ENCODE results near the gene IFIT5. TPM values are rescaled to one million over a fixed set of nuclear protein-coding genes. Genes with fewer than 3 reads are reported as not detected.
"Not testable (repeated sequence)": the region's sequence is repeated elsewhere in the genome, so short reads cannot be mapped to it uniquely, and the experiment has no call there.

The IFIT5 gene
- total RNA-seq, 1 donor from 2014 or later = 20.3 TPM

- DNase-seq = no peak
These were observed 20.5 kb upstream of the IFIT5 start for GRCh38 chr10:89393898-89394297.

GRCh38 chr10:89395141-89395540, 19.2 kb upstream of the IFIT5 start:
- DNase-seq = no peak

DNA sequence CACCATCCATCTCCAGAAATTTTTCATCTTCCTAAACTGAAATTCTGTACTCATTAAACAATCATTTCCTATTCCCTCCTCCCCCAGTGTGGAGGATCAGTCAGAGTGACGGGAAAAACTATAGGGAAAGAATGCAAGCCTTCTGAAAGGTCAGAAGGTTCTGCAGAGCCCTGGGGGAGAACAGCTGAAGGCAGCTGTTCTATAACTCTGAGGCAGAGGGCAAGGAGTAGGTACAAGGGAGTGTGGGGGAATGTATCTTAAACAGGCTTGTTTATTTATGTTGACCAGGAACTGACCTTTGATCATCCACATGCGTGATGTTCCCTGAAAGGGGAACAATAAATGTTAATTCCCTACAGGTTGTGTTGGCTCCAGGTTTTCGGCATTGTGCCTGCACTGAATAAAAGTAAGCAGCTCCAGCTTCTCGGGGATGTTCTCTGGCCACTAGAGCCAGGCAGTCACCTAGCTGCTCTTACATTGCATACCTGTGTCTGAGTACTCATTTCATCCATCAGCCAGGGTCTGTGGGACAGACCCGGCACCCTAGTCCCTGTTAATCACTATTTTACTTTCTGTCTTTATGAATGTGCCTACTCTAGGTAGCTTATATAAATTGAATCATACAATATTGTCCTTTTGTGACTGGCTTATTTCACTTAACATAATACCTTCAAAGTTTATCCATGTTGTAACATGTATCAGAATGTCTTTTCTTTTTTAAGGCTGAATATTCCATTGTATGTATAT, 16.2 kb upstream of the IFIT5 start:
- no peak for DNase-seq

- no peak for DNase-seq
These were observed 14.4 kb upstream of the IFIT5 start for GRCh38 chr10:89399956-89400355.

- no peak for DNase-seq
These were observed 11.3 kb upstream of the IFIT5 start for GRCh38 chr10:89403043-89403442.

GRCh38 chr10:89404104-89405047, 10.0 kb upstream of the IFIT5 start:
- no peak for DNase-seq

GRCh38 chr10:89406178-89406577, 8.2 kb upstream of the IFIT5 start:
- DNase-seq = not testable (repeated sequence)

DNA sequence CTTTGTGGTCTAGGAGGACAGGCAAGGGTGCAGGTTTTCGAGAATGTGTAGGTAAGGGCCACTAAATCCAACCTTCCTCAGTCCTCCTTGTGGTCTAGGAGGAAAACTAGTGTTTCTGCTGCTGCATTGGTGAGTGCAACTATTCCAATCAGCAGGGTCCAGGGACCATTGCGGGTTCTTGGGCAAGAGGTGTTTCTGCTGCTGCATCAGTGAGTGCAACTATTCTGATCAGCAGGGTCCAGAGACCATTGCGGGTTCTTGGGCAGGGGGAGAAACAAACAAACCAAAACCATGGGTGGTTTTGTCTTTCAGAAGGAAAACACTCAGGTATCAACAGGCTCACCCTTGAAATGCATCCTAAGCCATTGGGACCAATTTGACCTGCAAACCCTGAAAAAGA, 6.6 kb upstream of the IFIT5 start:
- DNase-seq = not testable (repeated sequence)

DNA sequence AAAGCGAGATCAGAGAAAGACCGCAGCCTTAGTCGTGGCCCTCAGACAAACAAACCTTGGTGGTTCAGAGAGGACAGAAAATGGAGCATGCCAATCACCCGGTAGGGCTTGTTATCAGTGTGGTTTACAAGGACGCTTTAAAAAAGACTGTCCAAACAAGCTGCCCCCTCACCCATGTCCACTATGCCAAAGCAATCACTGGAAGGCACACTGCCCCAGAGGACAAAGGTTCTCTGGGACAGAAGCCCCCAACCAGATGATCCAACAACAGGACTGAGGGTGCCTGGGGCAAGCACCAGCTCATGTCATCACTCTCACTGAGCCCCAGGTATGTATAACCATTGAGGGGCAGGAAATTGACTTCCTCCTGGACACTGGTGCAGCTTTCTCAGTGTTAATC, 5.1 kb upstream of the IFIT5 start:
- DNase-seq = not testable (repeated sequence)

- not testable (repeated sequence) for DNase-seq
These were observed 3.8 kb upstream of the IFIT5 start for GRCh38 chr10:89410551-89410950.

DNA sequence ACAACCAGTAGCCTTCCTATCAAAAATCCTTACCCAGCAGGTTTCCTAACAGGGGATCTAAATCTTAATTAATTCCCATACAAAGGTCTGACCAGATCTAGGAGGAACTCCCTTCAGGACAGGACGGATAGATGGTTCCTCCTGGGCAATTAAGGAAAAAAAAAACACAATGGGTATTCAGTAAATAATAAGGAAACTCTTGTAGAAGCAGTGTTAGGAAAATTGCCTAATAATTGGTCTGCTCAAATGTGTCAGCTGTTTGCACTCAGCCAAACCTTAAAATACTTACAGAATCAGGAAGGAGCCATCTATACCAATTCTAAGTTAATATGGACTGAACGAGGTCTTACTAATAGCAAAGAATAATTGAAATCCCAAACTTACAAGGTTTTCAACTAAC, 3.2 kb upstream of the IFIT5 start:
- not testable (repeated sequence) for DNase-seq

GRCh38 chr10:89412276-89412675, 2.1 kb upstream of the IFIT5 start:
- DNase-seq = not testable (repeated sequence)

GRCh38 chr10:89413398-89413912, 913 bp upstream of the IFIT5 start:
- no peak for DNase-seq

GRCh38 chr10:89414879-89415821, 782 bp downstream of the IFIT5 start:
- DNase-seq = peak; percentile 36

GRCh38 chr10:89416465-89416864, 2.1 kb downstream of the IFIT5 start:
- DNase-seq = no peak

- peak; percentile 36 for DNase-seq
These were observed 5.2 kb downstream of the IFIT5 start for GRCh38 chr10:89419548-89419947.

DNA sequence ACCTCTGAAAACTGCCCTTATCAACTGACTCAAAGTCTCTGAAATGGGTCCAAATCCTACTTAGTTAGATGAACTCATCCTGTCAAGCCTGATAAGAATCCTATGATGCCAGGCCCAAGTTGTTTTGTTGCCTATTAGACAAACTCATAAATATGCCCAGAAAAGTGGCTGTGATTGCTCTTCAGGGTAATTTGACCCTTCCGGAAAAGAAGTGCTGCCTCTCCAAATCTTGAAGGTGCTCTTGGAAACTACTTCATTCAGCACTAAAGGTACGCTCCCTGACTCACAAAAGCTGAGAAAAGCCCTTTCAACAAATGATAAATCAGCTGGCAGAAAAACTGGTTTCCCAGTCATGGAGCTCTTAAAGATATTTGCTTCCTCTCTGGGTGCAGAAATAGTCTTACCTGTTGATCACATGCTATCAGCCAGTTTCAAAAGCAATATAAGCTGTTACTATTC, 6.7 kb downstream of the IFIT5 start:
- no peak for DNase-seq

- DNase-seq = no peak
These were observed 10.6 kb downstream of the IFIT5 start for GRCh38 chr10:89425000-89425399.

GRCh38 chr10:89426230-89426868, 12.0 kb downstream of the IFIT5 start:
- DNase-seq = peak; percentile 75

- no peak for DNase-seq
These were observed 13.3 kb downstream of the IFIT5 start for GRCh38 chr10:89427629-89428028.

- DNase-seq = no peak
These were observed 14.5 kb downstream of the IFIT5 start for GRCh38 chr10:89428877-89429276.

DNA sequence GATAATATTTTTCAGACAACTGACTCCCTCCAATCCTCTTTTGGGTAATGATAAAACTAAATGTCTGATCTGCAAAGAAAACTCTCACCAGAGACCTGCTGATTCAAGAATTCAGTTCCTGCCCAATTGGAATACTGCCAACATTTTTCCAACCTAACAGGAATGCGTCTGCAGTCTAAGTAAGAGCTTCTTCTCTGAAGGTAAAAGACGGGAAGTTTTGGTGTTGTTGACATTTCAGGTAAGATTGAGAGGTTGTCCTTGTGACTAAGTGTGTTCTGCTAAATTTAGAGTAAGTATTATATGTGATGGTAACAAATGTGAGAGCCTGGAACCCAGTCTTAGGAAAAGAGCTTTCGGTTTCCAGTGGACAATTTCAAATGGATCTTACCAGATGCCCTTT, 17.6 kb downstream of the IFIT5 start:
- peak; percentile 74 for DNase-seq

All from dermis blood vessel endothelial cell (primary cell).